Measurements from ENCODE around the gene BAIAP2L1. TPM values are rescaled to one million over a fixed set of nuclear protein-coding genes. Genes with fewer than 3 reads are reported as not detected.

BAIAP2L1 gene
- total RNA-seq, 2 experiments from 2014 or later = 0.33 to 0.61 TPM

GRCh38 chr7:98276241-98276761 is 124.6 kb downstream of the BAIAP2L1 start:
- H3K9me3 ChIP-seq (ENCODE audit: control insufficient read depth in 1 of 2, insufficient read depth in 1 of 2, low read length in 2 of 2) = no peaks in the 10 kb centered on the region
- Mint-ChIP-seq H3K27me3 (no peaks in the 10 kb centered on the region), H3K4me3 (no peak overlapping the region), H3K27ac (no peak overlapping the region), H3K9me3 (no peaks in the 10 kb centered on the region), H3K36me3 (ENCODE audit: low read depth) (peaks cover 5% of the 10 kb centered on the region), H3K4me1 (ENCODE audit: low read depth) (peaks cover 6% of the 10 kb centered on the region)
- H3K4me1 ChIP-seq (ENCODE audit: insufficient read depth, low read length) = peaks cover 9% of the 10 kb centered on the region
- no peak for TF ChIP-seq CTCF (IDR thresholded peaks at IDR 0.05)
- H3K4me3 ChIP-seq (ENCODE audit: low read length) = no peak overlapping the region
- intact Hi-C loops (cut with DNase I, micrococcal nuclease) = no loop called here
- H3K36me3 ChIP-seq (ENCODE audit: insufficient read depth, low read length) = no peaks in the 10 kb centered on the region
- ChIA-PET POLR2A (no interaction called here), CTCF (no interaction called here)
- H3K27ac ChIP-seq (ENCODE audit: low read depth in 1 of 2, low read length in 2 of 2) = no peak overlapping the region
- no peaks in the 10 kb centered on the region for H3K27me3 ChIP-seq (ENCODE audit: control insufficient read depth in 1 of 2, insufficient read depth in 2 of 2, low read length in 2 of 2)
- ATAC-seq (ENCODE audit: poor library complexity) = no peak
- no peak for DNase-seq

- no peak for DNase-seq
- ChIA-PET POLR2A (interaction anchor here (1.4 to 2.1 kb wide), 2 partner anchors 13 to 16 kb away, joined by 6 to 8 read pairs; no protein-coding TSS in a partner anchor), CTCF (no interaction called here)
- ATAC-seq (ENCODE audit: poor library complexity) = no peak
- Mint-ChIP-seq H3K9me3 (no peaks in the 10 kb centered on the region), H3K36me3 (ENCODE audit: low read depth) (peaks cover 17% of the 10 kb centered on the region), H3K27me3 (no peaks in the 10 kb centered on the region), H3K4me1 (ENCODE audit: low read depth) (peaks cover 16% of the 10 kb centered on the region), H3K27ac (no peak overlapping the region), H3K4me3 (no peak overlapping the region)
- H3K36me3 ChIP-seq (ENCODE audit: insufficient read depth, low read length) = no peaks in the 10 kb centered on the region
- H3K4me3 ChIP-seq (ENCODE audit: low read length) = no peak overlapping the region
- no peak overlapping the region for H3K27ac ChIP-seq (ENCODE audit: low read depth in 1 of 2, low read length in 2 of 2)
- intact Hi-C loops (cut with DNase I, micrococcal nuclease) = no loop called here
- TF ChIP-seq CTCF (IDR thresholded peaks at IDR 0.05) = no peak
- no peaks in the 10 kb centered on the region for H3K9me3 ChIP-seq (ENCODE audit: control insufficient read depth in 1 of 2, insufficient read depth in 1 of 2, low read length in 2 of 2)
- no peaks in the 10 kb centered on the region for H3K4me1 ChIP-seq (ENCODE audit: insufficient read depth, low read length)
- H3K27me3 ChIP-seq (ENCODE audit: control insufficient read depth in 1 of 2, insufficient read depth in 2 of 2, low read length in 2 of 2) = no peaks in the 10 kb centered on the region
Measured at GRCh38 chr7:98267303-98267702, 133.6 kb downstream of the BAIAP2L1 start.

GRCh38 chr7:98266840-98267239 is 134.1 kb downstream of the BAIAP2L1 start:
- H3K27ac ChIP-seq (ENCODE audit: low read depth in 1 of 2, low read length in 2 of 2) = no peak overlapping the region
- peak; percentile 44 for ATAC-seq (ENCODE audit: poor library complexity)
- H3K4me3 ChIP-seq (ENCODE audit: low read length) = no peak overlapping the region
- no peaks in the 10 kb centered on the region for H3K27me3 ChIP-seq (ENCODE audit: control insufficient read depth in 1 of 2, insufficient read depth in 2 of 2, low read length in 2 of 2)
- DNase-seq = peak in 2 of 14 experiments; percentile 37 to 44
- intact Hi-C loops (cut with DNase I, micrococcal nuclease) = no loop called here
- ChIA-PET POLR2A (interaction anchor here (1.4 to 2.1 kb wide), 2 partner anchors 14 to 15 kb away, joined by 6 to 8 read pairs; no protein-coding TSS in a partner anchor), CTCF (no interaction called here)
- Mint-ChIP-seq H3K27ac (no peak overlapping the region), H3K4me3 (no peak overlapping the region), H3K9me3 (no peaks in the 10 kb centered on the region), H3K4me1 (ENCODE audit: low read depth) (peaks cover 16% of the 10 kb centered on the region), H3K27me3 (no peaks in the 10 kb centered on the region), H3K36me3 (ENCODE audit: low read depth) (peaks cover 22% of the 10 kb centered on the region)
- no peaks in the 10 kb centered on the region for H3K4me1 ChIP-seq (ENCODE audit: insufficient read depth, low read length)
- H3K36me3 ChIP-seq (ENCODE audit: insufficient read depth, low read length) = no peaks in the 10 kb centered on the region
- peaks cover 0 to under 1% of the 10 kb centered on the region in 2 experiments for H3K9me3 ChIP-seq (ENCODE audit: control insufficient read depth in 1 of 2, insufficient read depth in 1 of 2, low read length in 2 of 2)
- TF ChIP-seq CTCF (IDR thresholded peaks at IDR 0.05) = no peak

Measured in CD4-positive, alpha-beta T cell (primary cell).